Natural killer cell (primary cell): ENCODE measurements around the gene TRAF2. TPM values are rescaled to one million over a fixed set of nuclear protein-coding genes. Genes with fewer than 3 reads are reported as not detected.
A peak's percentile ranks its signal among the peaks of the same experiment; 100 is the strongest.
"Not testable (repeated sequence)": the region's sequence is repeated elsewhere in the genome, so short reads cannot be mapped to it uniquely, and the experiment has no call there.

Experiments
- ATAC-seq, 3 donors: fragments of 150-1000 bp in 2 of 3; fragments of 200-7000 bp in 1 of 3; cut with Tn5 transposase; 1 replicate in 1 of 3; 2 replicates in 2 of 3; pipeline ENCODE4 v1.10.0; 2021; ENCODE audit warnings: mild to moderate bottlenecking in 2 of 3, moderate library complexity in 2 of 3
- DNase-seq, 2 donors: peaks; one replicate each; pipeline versions ENCODE4 v3.0.0 to v3.0.0-alpha.2; 2013 to 2021; ENCODE audit warnings: mixed read lengths in 1 of 2
- H3K27ac ChIP-seq: one replicate; pipeline ENCODE4 v1.5.1; 2013; ENCODE audit warnings: mild to moderate bottlenecking, low read length
- H3K27me3 ChIP-seq: one replicate; pipeline ENCODE4 v1.6.1; 2013; ENCODE audit warnings: low read length; ENCODE audit not compliant: control insufficient read depth, insufficient read depth
- H3K36me3 ChIP-seq: one replicate; pipeline ENCODE4 v1.6.1; 2013; ENCODE audit warnings: low read length; ENCODE audit not compliant: control insufficient read depth, insufficient read depth
- H3K4me1 ChIP-seq: one replicate; pipeline ENCODE4 v1.6.1; 2013; ENCODE audit warnings: low read length; ENCODE audit not compliant: control insufficient read depth, insufficient read depth
- H3K4me3 ChIP-seq: one replicate; pipeline ENCODE4 v1.5.1; 2013; ENCODE audit warnings: low read length
- H3K9me3 ChIP-seq: one replicate; pipeline ENCODE4 v1.6.1; 2013; ENCODE audit warnings: low read length; ENCODE audit not compliant: control insufficient read depth, insufficient read depth
- H3K27ac Mint-ChIP-seq, 2 donors: one replicate each; pipeline ENCODE4 v1.8.0; 2022; ENCODE audit warnings: mild to moderate bottlenecking in 2 of 2, mixed read lengths in 2 of 2, moderate library complexity in 1 of 2
- H3K27me3 Mint-ChIP-seq, 2 donors: one replicate each; pipeline ENCODE4 v1.8.0; 2022; ENCODE audit warnings: low read depth in 2 of 2, mixed read lengths in 2 of 2
- H3K36me3 Mint-ChIP-seq: one replicate; pipeline ENCODE4 v1.8.0; 2022; ENCODE audit warnings: mixed read lengths
- H3K4me1 Mint-ChIP-seq, 2 donors: one replicate each; pipeline ENCODE4 v1.8.0; 2022; ENCODE audit warnings: mixed read lengths in 2 of 2
- H3K4me3 Mint-ChIP-seq: one replicate; pipeline ENCODE4 v1.8.0; 2022; ENCODE audit warnings: mild to moderate bottlenecking, moderate library complexity, mixed read lengths
- H3K9me3 Mint-ChIP-seq, 2 donors: one replicate each; pipeline ENCODE4 v1.8.0; 2022; ENCODE audit warnings: mixed read lengths in 2 of 2
- CTCF ChIP-seq: fragments of 200-600 bp; IDR thresholded peaks from one replicate; pipeline ENCODE4 v1.8.0; 2022; ENCODE audit warnings: antibody characterized with exemption
- WGBS: methylation state at CpG from one replicate; pipeline ENCODE4 v1.1.7; 2013; ENCODE audit warnings: missing lambda C conversion rate; ENCODE audit not compliant: insufficient coverage; 5-methylcytosine and 5-hydroxymethylcytosine counted together
- intact Hi-C: fragments of 100-400 bp; cut with micrococcal nuclease; formaldehyde crosslinking; loops from one replicate; pipeline ENCODE4 v1.14.2; 2022
- total RNA-seq, 4 donors: library from RNA; stranded (reverse); fragments of 120-200 nt in 1 of 4; gene quantifications; one replicate each; pipeline versions ENCODE4 v1.2.3 to v1.2.4, GENCODE V29; 2013 to 2022

TRAF2 gene
- total RNA-seq, 3 donors from 2014 or later (not counting 1 experiment from before 2014, with no cell fraction given): 17.4 to 35.5 (median 25.0) TPM

- WGBS: 15% methylated on average over 99 of the region's 99 CpGs
- Mint-ChIP-seq H3K4me1 (peaks cover 19 to 42% of the 10 kb centered on the region in 2 donors), H3K27ac (peak overlapping the region; percentile 77 to 82), H3K4me3 (peak overlapping the region; percentile 79)
- peak overlapping the region; percentile 43 for H3K4me3 ChIP-seq
- H3K36me3 ChIP-seq: peaks cover 13% of the 10 kb centered on the region
- peak in 2 of 3 donors; percentile 17 to 21 for ATAC-seq
- intact Hi-C loops: loop anchor here (2.0 to 10.0 kb wide), 5 partner anchors 37 to 309 kb away; partner anchors contain the start of gene RABL6
- not testable (repeated sequence) for H3K36me3 Mint-ChIP-seq, H3K9me3 Mint-ChIP-seq, H3K9me3 ChIP-seq, H3K27me3 ChIP-seq, H3K27me3 Mint-ChIP-seq
- DNase-seq: peak; percentile 65 to 73
- peak overlapping the region; percentile 62 for H3K27ac ChIP-seq
- peak; percentile 72 for TF ChIP-seq CTCF
- H3K4me1 ChIP-seq: peaks cover 54% of the 10 kb centered on the region
These were observed 42.2 kb upstream of the TRAF2 start for GRCh38 chr9:136843801-136844740.

GRCh38 chr9:136844761-136845464 is 41.4 kb upstream of the TRAF2 start:
- H3K27ac ChIP-seq: no peak overlapping the region
- Mint-ChIP-seq H3K4me1 (peaks cover 19 to 44% of the 10 kb centered on the region in 2 donors), H3K4me3 (peak overlapping the region; percentile 21), H3K36me3 (no peaks in the 10 kb centered on the region), H3K9me3 (no peaks in the 10 kb centered on the region), H3K27ac (peak overlapping the region; percentile 34 to 56), H3K27me3 (no peaks in the 10 kb centered on the region)
- H3K4me3 ChIP-seq: no peak overlapping the region
- no peaks in the 10 kb centered on the region for H3K9me3 ChIP-seq
- WGBS: 31% methylated on average over 88 of the region's 88 CpGs
- DNase-seq (peak in 1 of 2 donors; percentile 33), ATAC-seq (no peak)
- peaks cover 3% of the 10 kb centered on the region for H3K27me3 ChIP-seq
- intact Hi-C loops: loop anchor here (5.0 to 10.0 kb wide), 4 partner anchors 38 to 310 kb away; partner anchors contain the start of genes CLIC3 and RABL6
- peaks cover 5% of the 10 kb centered on the region for H3K36me3 ChIP-seq
- TF ChIP-seq CTCF: no peak
- peaks cover 58% of the 10 kb centered on the region for H3K4me1 ChIP-seq

GRCh38 chr9:136845465-136846260 is 40.7 kb upstream of the TRAF2 start:
- H3K27ac Mint-ChIP-seq: peak overlapping the region; percentile 68 to 80
- TF ChIP-seq CTCF: no peak
- no peak overlapping the region for H3K4me3 Mint-ChIP-seq
- Histone ChIP-seq H3K27ac (no peak overlapping the region), H3K4me1 (peaks cover 62% of the 10 kb centered on the region), H3K36me3 (peaks cover 3% of the 10 kb centered on the region), H3K27me3 (peaks cover 3% of the 10 kb centered on the region), H3K9me3 (no peaks in the 10 kb centered on the region), H3K4me3 (no peak overlapping the region)
- intact Hi-C loops: loop anchor here (2.0 to 10.0 kb wide), 3 partner anchors 152 to 363 kb away; partner anchors contain the start of genes CLIC3 and SEC16A
- H3K27me3 Mint-ChIP-seq: no peaks in the 10 kb centered on the region
- 48% methylated on average over 102 of the region's 102 CpGs for WGBS
- H3K36me3 Mint-ChIP-seq: no peaks in the 10 kb centered on the region
- H3K9me3 Mint-ChIP-seq: no peaks in the 10 kb centered on the region
- DNase-seq: no peak
- H3K4me1 Mint-ChIP-seq: peaks cover 19 to 40% of the 10 kb centered on the region in 2 donors
- ATAC-seq: no peak
